ENCODE measurements around the gene CNOT2. TPM values are rescaled to one million over a fixed set of nuclear protein-coding genes. Genes with fewer than 3 reads are reported as not detected.

CNOT2 gene
- total RNA-seq, 2 donors from 2014 or later: 96.2 to 96.5 TPM

GRCh38 chr12:70214972-70215617 is 28.1 kb upstream of the CNOT2 start:
- Mint-ChIP-seq H3K9me3 (peaks cover 49% of the 10 kb centered on the region), H3K27me3 (ENCODE audit: insufficient read depth) (no peaks in the 10 kb centered on the region), H3K36me3 (ENCODE audit: low read depth) (peaks cover 27% of the 10 kb centered on the region), H3K4me1 (no peaks in the 10 kb centered on the region), H3K27ac (no peak overlapping the region), H3K4me3 (no peak overlapping the region)
- Histone ChIP-seq H3K27me3 (ENCODE audit: control insufficient read depth, insufficient read depth, low read length, poor library complexity, severe bottlenecking) (no peaks in the 10 kb centered on the region), H3K36me3 (ENCODE audit: control insufficient read depth, insufficient read depth, low read length) (no peaks in the 10 kb centered on the region), H3K27ac (ENCODE audit: low read depth, low read length) (no peak overlapping the region), H3K4me3 (ENCODE audit: low read length) (no peak overlapping the region), H3K9ac (ENCODE audit: extremely low read depth, low read length, poor library complexity, severe bottlenecking) (no peak overlapping the region), H3K4me1 (ENCODE audit: control insufficient read depth, insufficient read depth, low read length) (no peaks in the 10 kb centered on the region), H3K9me3 (ENCODE audit: control insufficient read depth, low read length) (peaks cover 24% of the 10 kb centered on the region)
- TF ChIP-seq CTCF (conservative IDR thresholded peaks at IDR 0.05): no peak
- 94% methylated on average over 1 of the region's 2 CpGs; no CpG with 5 or more reads in 1 of the 2 experiments for WGBS, 2 experiments (ENCODE audit: insufficient coverage in 1 of 2, insufficient read length in 1 of 2)
- no peak for DNase-seq

GRCh38 chr12:70217416-70217815 is 25.8 kb upstream of the CNOT2 start:
- Histone ChIP-seq H3K4me1 (ENCODE audit: control insufficient read depth, insufficient read depth, low read length) (no peaks in the 10 kb centered on the region), H3K27ac (ENCODE audit: low read depth, low read length) (no peak overlapping the region), H3K9ac (ENCODE audit: extremely low read depth, low read length, poor library complexity, severe bottlenecking) (no peak overlapping the region), H3K4me3 (ENCODE audit: low read length) (no peak overlapping the region), H3K36me3 (ENCODE audit: control insufficient read depth, insufficient read depth, low read length) (no peaks in the 10 kb centered on the region), H3K27me3 (ENCODE audit: control insufficient read depth, insufficient read depth, low read length, poor library complexity, severe bottlenecking) (no peaks in the 10 kb centered on the region), H3K9me3 (ENCODE audit: control insufficient read depth, low read length) (peaks cover 15% of the 10 kb centered on the region)
- peaks cover 32% of the 10 kb centered on the region for H3K36me3 Mint-ChIP-seq (ENCODE audit: low read depth)
- no peak for DNase-seq
- H3K4me1 Mint-ChIP-seq: no peaks in the 10 kb centered on the region
- no peak overlapping the region for H3K4me3 Mint-ChIP-seq
- no peak overlapping the region for H3K27ac Mint-ChIP-seq
- H3K27me3 Mint-ChIP-seq (ENCODE audit: insufficient read depth): no peaks in the 10 kb centered on the region
- TF ChIP-seq CTCF (conservative IDR thresholded peaks at IDR 0.05): no peak
- H3K9me3 Mint-ChIP-seq: peaks cover 32% of the 10 kb centered on the region

GRCh38 chr12:70221626-70222025 is 21.6 kb upstream of the CNOT2 start:
- Mint-ChIP-seq H3K36me3 (ENCODE audit: low read depth) (peaks cover 10% of the 10 kb centered on the region), H3K27ac (no peak overlapping the region), H3K4me3 (no peak overlapping the region), H3K9me3 (no peaks in the 10 kb centered on the region), H3K4me1 (no peaks in the 10 kb centered on the region), H3K27me3 (ENCODE audit: insufficient read depth) (no peaks in the 10 kb centered on the region)
- no peak overlapping the region for H3K4me3 ChIP-seq (ENCODE audit: low read length)
- no peaks in the 10 kb centered on the region for H3K9me3 ChIP-seq (ENCODE audit: control insufficient read depth, low read length)
- DNase-seq: no peak
- H3K36me3 ChIP-seq (ENCODE audit: control insufficient read depth, insufficient read depth, low read length): no peaks in the 10 kb centered on the region
- no peaks in the 10 kb centered on the region for H3K27me3 ChIP-seq (ENCODE audit: control insufficient read depth, insufficient read depth, low read length, poor library complexity, severe bottlenecking)
- no peaks in the 10 kb centered on the region for H3K4me1 ChIP-seq (ENCODE audit: control insufficient read depth, insufficient read depth, low read length)
- no peak for TF ChIP-seq CTCF (conservative IDR thresholded peaks at IDR 0.05)
- H3K9ac ChIP-seq (ENCODE audit: extremely low read depth, low read length, poor library complexity, severe bottlenecking): no peak overlapping the region
- H3K27ac ChIP-seq (ENCODE audit: low read depth, low read length): no peak overlapping the region

Data from endodermal cell (in vitro differentiated cells).